HCT116 (cell line): ENCODE results near the gene ALX3. TPM values are rescaled to one million over a fixed set of nuclear protein-coding genes. Genes with fewer than 3 reads are reported as not detected.

Source experiments
- ATAC-seq: fragments of 200-7000 bp; cut with Tn5 transposase; 2 replicates; pipeline ENCODE4 v1.9.1; 2020; ENCODE audit warnings: mild to moderate bottlenecking, moderate library complexity
- BruUV-seq: library from RNA; stranded (reverse); fragments of 400-500 nt; replicated peaks from 2 replicates; lab custom pipeline; 2021; lab: Mats Ljungman, UMichigan
- CTCF ChIA-PET: fragments of 300-600 bp; sonication (Branson Sonifier 250); formaldehyde crosslinking; loops from one replicate; lab custom pipeline; 2021; ENCODE audit warnings: antibody characterized with exemption; lab: Charles Lee
- POLR2A ChIA-PET: fragments of 300-600, 350-600 bp; sonication (Branson Sonifier 250); formaldehyde crosslinking; loops from one replicate; lab custom pipeline; 2021; ENCODE audit warnings: antibody characterized with exemption; lab: Charles Lee
- RAD21 ChIA-PET, 2 experiments: fragments of 300-600 bp; sonication (Branson Sonifier 250); formaldehyde crosslinking; loops; one replicate each; lab custom pipeline; 2023; ENCODE audit warnings: low total read pairs in 2 of 2; ENCODE audit not compliant: uncharacterized antibody in 2 of 2, unreplicated experiment in 2 of 2, low non-redundant PET in 1 of 2; lab: Charles Lee
- DNase-seq: peaks from one replicate; pipeline ENCODE4 v3.0.0-alpha.2; 2010; ENCODE audit warnings: low read depth, low spot score
- H2AFZ ChIP-seq: fragments of 200-600 bp; shearing (Covaris generic), sonication (generic); 2 replicates; pipeline ENCODE4 v1.6.1; 2017; ENCODE audit warnings: low read depth, mixed run types, mixed read lengths, antibody characterized with exemption, low read length; ENCODE audit not compliant: poor library complexity, severe bottlenecking
- H3K27ac ChIP-seq: 2 replicates; pipeline ENCODE4 v1.5.1; 2012; ENCODE audit warnings: low read depth, low read length
- H3K27me3 ChIP-seq: fragments of 200-600 bp; sonication (generic); 2 replicates; pipeline ENCODE4 v1.6.1; 2016; ENCODE audit warnings: mixed run types, low read length, mixed read lengths; ENCODE audit not compliant: insufficient read depth
- H3K36me3 ChIP-seq, 2 experiments: fragments of 200-500 bp in 1 of 2; fragments of 200-600 bp in 1 of 2; sonication (Bioruptor generic) in 1 of 2; sonication (generic) in 1 of 2; 2 replicates each; pipeline versions ENCODE4 v1.5.1 to v1.6.1; 2014 to 2016; ENCODE audit warnings: low read length in 2 of 2, inconsistent platforms in 1 of 2, mixed read lengths in 1 of 2, mixed run types in 1 of 2; ENCODE audit not compliant: insufficient read depth in 2 of 2, control insufficient read depth in 1 of 2
- H3K4me1 ChIP-seq, 2 experiments: fragments of 200-600 bp in 1 of 2; sonication (generic) in 1 of 2; 2 replicates each; pipeline versions ENCODE4 v1.5.1 to v1.6.1; 2012 to 2017; ENCODE audit warnings: low read length in 2 of 2, inconsistent platforms in 1 of 2, mild to moderate bottlenecking in 1 of 2, mixed read lengths in 1 of 2, mixed run types in 1 of 2, moderate library complexity in 1 of 2; ENCODE audit not compliant: insufficient read depth in 2 of 2, control insufficient read depth in 1 of 2
- H3K4me2 ChIP-seq: fragments of 200-600 bp; sonication (generic); 2 replicates; pipeline ENCODE4 v1.6.1; 2017; ENCODE audit warnings: mixed run types, low read length, mixed read lengths
- H3K4me3 ChIP-seq, 2 experiments: fragments of 200-600 bp in 1 of 2; sonication (generic) in 1 of 2; replicated peaks in 1 of 2; 2 replicates each; pipeline ENCODE4 v1.5.1; 2011 to 2016; ENCODE audit warnings: low read length in 2 of 2, control low read depth in 1 of 2, low read depth in 1 of 2, mild to moderate bottlenecking in 1 of 2, mixed read lengths in 1 of 2, mixed run types in 1 of 2
- H3K79me2 ChIP-seq: fragments of 200-600 bp; sonication (generic); 2 replicates; pipeline ENCODE4 v1.6.1; 2017; ENCODE audit warnings: mild to moderate bottlenecking, mixed run types, low read length, moderate library complexity, mixed read lengths; ENCODE audit not compliant: insufficient read depth
- H3K9ac ChIP-seq: fragments of 200-600 bp; sonication (generic); 2 replicates; pipeline ENCODE4 v1.6.1; 2016; ENCODE audit warnings: low read length, mixed read lengths
- H3K9me2 ChIP-seq: fragments of 200-600 bp; sonication (generic), shearing (Covaris generic); 2 replicates; pipeline ENCODE4 v1.6.1; 2017; ENCODE audit warnings: mixed run types, mild to moderate bottlenecking, moderate library complexity; ENCODE audit not compliant: insufficient read depth
- H3K9me3 ChIP-seq, 2 experiments: fragments of 200-500 bp in 1 of 2; fragments of 200-600 bp in 1 of 2; sonication (Bioruptor generic) in 1 of 2; sonication (generic) in 1 of 2; 2 replicates each; pipeline ENCODE4 v1.6.1; 2014 to 2017; ENCODE audit warnings: low read length in 2 of 2, mixed read lengths in 2 of 2, inconsistent platforms in 1 of 2, low read depth in 1 of 2, mild to moderate bottlenecking in 1 of 2, mixed run types in 1 of 2, moderate library complexity in 1 of 2; ENCODE audit not compliant: control insufficient read depth in 1 of 2, insufficient read depth in 1 of 2
- H4K20me1 ChIP-seq: fragments of 200-600 bp; sonication (generic), shearing (Covaris generic); 2 replicates; pipeline ENCODE4 v1.6.1; 2017; ENCODE audit warnings: mixed run types, mild to moderate bottlenecking, moderate library complexity; ENCODE audit not compliant: insufficient read depth
- ATF3 ChIP-seq: IDR thresholded peaks from 2 replicates; pipeline ENCODE4 v1.6.1; 2012
- CBX3 ChIP-seq: IDR thresholded peaks from 2 replicates; pipeline ENCODE4 v1.6.1; 2012; ENCODE audit warnings: low read depth
- CEBPB ChIP-seq: IDR thresholded peaks from 2 replicates; pipeline ENCODE4 v1.6.1; 2012; ENCODE audit warnings: low read depth
- EZH2 ChIP-seq: fragments of 200-600 bp; sonication (generic); IDR thresholded peaks from 2 replicates; pipeline ENCODE4 v1.6.1; 2017; ENCODE audit warnings: antibody characterized with exemption, mixed run types
- EZH2phosphoT487 ChIP-seq: fragments of 200-600 bp; IDR thresholded peaks from 2 replicates; pipeline ENCODE4 v1.6.1; 2018; ENCODE audit warnings: antibody characterized with exemption, borderline replicate concordance
- FOSL1 ChIP-seq: IDR thresholded peaks from 2 replicates; pipeline ENCODE4 v1.6.1; 2012; ENCODE audit warnings: low read depth
- JUND ChIP-seq: IDR thresholded peaks from 2 replicates; pipeline ENCODE4 v1.6.1; 2012
- MAX ChIP-seq: IDR thresholded peaks from 2 replicates; pipeline ENCODE4 v1.6.1; 2012
- POLR2A ChIP-seq: IDR thresholded peaks from 2 replicates; pipeline ENCODE4 v1.7.0; 2011; ENCODE audit warnings: borderline replicate concordance; ENCODE audit not compliant: insufficient read depth, insufficient read length; ENCODE audit errors: extremely low read depth
- POLR2AphosphoS5 ChIP-seq: IDR thresholded peaks from 2 replicates; pipeline ENCODE4 v1.6.1; 2011; ENCODE audit warnings: mild to moderate bottlenecking, low read depth, low read length, moderate library complexity
- RAD21 ChIP-seq: IDR thresholded peaks from 2 replicates; pipeline ENCODE4 v1.6.1; 2012; ENCODE audit warnings: low read depth, mild to moderate bottlenecking
- REST ChIP-seq: IDR thresholded peaks from 2 replicates; pipeline ENCODE4 v1.6.1; 2012; ENCODE audit warnings: low read depth
- SP1 ChIP-seq: IDR thresholded peaks from 2 replicates; pipeline ENCODE4 v1.6.1; 2012; ENCODE audit warnings: low read depth
- SRF ChIP-seq: IDR thresholded peaks from 2 replicates; pipeline ENCODE4 v1.6.1; 2012; ENCODE audit warnings: low read depth
- TCF7L2 ChIP-seq: IDR thresholded peaks from 2 replicates; pipeline ENCODE4 v1.7.0; 2011; ENCODE audit warnings: borderline replicate concordance, inconsistent platforms; ENCODE audit not compliant: insufficient read depth, insufficient read length; ENCODE audit errors: extremely low read depth
- ZBTB33 ChIP-seq: IDR thresholded peaks from 2 replicates; pipeline ENCODE4 v1.6.1; 2011; ENCODE audit warnings: mild to moderate bottlenecking, low read length, moderate library complexity; ENCODE audit not compliant: insufficient replicate concordance; ENCODE audit errors: extremely low read depth
- ZFX ChIP-seq: fragments of 450-650 bp; IDR thresholded peaks from 2 replicates; pipeline ENCODE4 v1.6.1; 2017
- ZNF274 ChIP-seq: fragments of 200-500 bp; sonication (Bioruptor generic); IDR thresholded peaks from 2 replicates; pipeline ENCODE4 v1.6.1; 2014; ENCODE audit warnings: mild to moderate bottlenecking, low read depth, low read length, inconsistent platforms
- intact Hi-C: fragments of 100-400 bp; cut with micrococcal nuclease; formaldehyde crosslinking; loops from 2 replicates; pipeline ENCODE4 v1.10.0; 2022
- total RNA-seq: library from RNA; stranded (reverse); gene quantifications from one replicate; pipeline ENCODE4 v1.2.1, GENCODE V29; 2021; ENCODE audit not compliant: unreplicated experiment

ALX3 gene
- total RNA-seq, 1 experiment from 2014 or later, result not detected

GRCh38 chr1:110063781-110064180 lies 6.7 kb downstream of the ALX3 start:
- RAD21 ChIA-PET, result no interaction called here
- TF ChIP-seq TCF7L2, result no peak
- TF ChIP-seq JUND, result no peak
- Histone ChIP-seq H3K36me3 (0 out of 4 replicates have a peak, but pooled peaks cover 0 to 2% of the 10 kb centered on the region in 2 experiments), H3K4me3 (no peak overlapping the region), H3K4me1 (no peaks in the 10 kb centered on the region), H3K9ac (no peak overlapping the region), H3K27me3 (no peaks in the 10 kb centered on the region), H2AFZ (no peak overlapping the region), H3K9me2 (no peaks in the 10 kb centered on the region), H3K27ac (no peak overlapping the region), H4K20me1 (no peaks in the 10 kb centered on the region), H3K9me3 (no peaks in the 10 kb centered on the region), H3K79me2 (no peaks in the 10 kb centered on the region), H3K4me2 (no peak overlapping the region)
- intact Hi-C loops, result no loop called here
- CTCF ChIA-PET, result no interaction called here
- ATAC-seq (no peak), DNase-seq (no peak)
- POLR2A ChIA-PET, result no interaction called here
- BruUV-seq, result no TSS peak

- POLR2A ChIA-PET, result no interaction called here
- Histone ChIP-seq H3K27ac (no peak overlapping the region), H4K20me1 (no peaks in the 10 kb centered on the region), H2AFZ (no peak overlapping the region), H3K4me1 (no peaks in the 10 kb centered on the region), H3K36me3 (0 out of 4 replicates have a peak, but pooled peaks cover 0 to 2% of the 10 kb centered on the region in 2 experiments), H3K27me3 (no peaks in the 10 kb centered on the region), H3K9ac (no peak overlapping the region), H3K79me2 (no peaks in the 10 kb centered on the region), H3K4me3 (no peak overlapping the region), H3K9me2 (no peaks in the 10 kb centered on the region), H3K4me2 (no peak overlapping the region), H3K9me3 (no peaks in the 10 kb centered on the region)
- CTCF ChIA-PET, result no interaction called here
- no peak for ATAC-seq
- BruUV-seq, result no TSS peak
- DNase-seq, result no peak
- RAD21 ChIA-PET, result no interaction called here
- intact Hi-C loops, result no loop called here
- TF ChIP-seq ZBTB33 (no peak), CEBPB (no peak), MAX (no peak), JUND (no peak), FOSL1 (no peak), CBX3 (no peak), POLR2A (no peak), ATF3 (no peak), ZNF274 (no peak), ZFX (no peak), SRF (no peak), EZH2phosphoT487 (no peak), EZH2 (no peak), REST (no peak), SP1 (no peak), POLR2AphosphoS5 (no peak), RAD21 (no peak)
Measured at GRCh38 chr1:110062612-110063011, 7.9 kb downstream of the ALX3 start.
